ENCODE measurements around the gene TMEM143.

DNA sequence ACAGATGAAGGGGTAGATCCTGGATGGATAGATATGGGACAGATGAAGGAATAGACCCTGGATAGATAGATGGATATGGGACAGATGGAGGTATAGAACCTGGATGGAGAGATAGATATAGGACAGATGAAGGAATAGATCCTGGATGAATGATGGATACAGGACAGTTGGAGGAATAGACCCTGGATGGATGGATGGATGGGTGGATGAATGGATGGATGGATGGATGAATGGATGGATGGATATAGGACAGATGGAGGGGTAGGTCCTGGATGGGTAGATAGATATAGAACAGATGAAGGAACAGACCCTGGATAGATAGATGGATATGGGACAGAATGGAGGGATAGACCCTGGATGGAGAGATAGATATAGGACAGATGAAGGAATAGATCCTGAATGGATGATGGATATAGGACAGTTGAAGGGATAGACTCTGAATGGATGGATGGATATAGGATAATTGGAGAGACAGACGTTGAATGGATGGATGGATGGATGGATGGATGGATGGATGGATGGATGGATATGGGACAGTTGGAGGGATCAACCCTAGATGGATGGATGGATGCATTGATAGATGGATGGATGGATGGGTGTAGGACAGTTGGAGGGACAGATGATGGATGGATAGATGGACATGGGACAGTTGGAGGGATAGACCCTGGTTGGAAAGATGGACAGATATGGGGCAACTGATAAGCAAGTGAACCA lies 61.7 kb downstream of the TMEM143 start:
- TF ChIP-seq, protein P1, sequence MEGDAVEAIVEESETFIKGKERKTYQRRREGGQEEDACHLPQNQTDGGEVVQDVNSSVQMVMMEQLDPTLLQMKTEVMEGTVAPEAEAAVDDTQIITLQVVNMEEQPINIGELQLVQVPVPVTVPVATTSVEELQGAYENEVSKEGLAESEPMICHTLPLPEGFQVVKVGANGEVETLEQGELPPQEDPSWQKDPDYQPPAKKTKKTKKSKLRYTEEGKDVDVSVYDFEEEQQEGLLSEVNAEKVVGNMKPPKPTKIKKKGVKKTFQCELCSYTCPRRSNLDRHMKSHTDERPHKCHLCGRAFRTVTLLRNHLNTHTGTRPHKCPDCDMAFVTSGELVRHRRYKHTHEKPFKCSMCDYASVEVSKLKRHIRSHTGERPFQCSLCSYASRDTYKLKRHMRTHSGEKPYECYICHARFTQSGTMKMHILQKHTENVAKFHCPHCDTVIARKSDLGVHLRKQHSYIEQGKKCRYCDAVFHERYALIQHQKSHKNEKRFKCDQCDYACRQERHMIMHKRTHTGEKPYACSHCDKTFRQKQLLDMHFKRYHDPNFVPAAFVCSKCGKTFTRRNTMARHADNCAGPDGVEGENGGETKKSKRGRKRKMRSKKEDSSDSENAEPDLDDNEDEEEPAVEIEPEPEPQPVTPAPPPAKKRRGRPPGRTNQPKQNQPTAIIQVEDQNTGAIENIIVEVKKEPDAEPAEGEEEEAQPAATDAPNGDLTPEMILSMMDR (IDR thresholded peaks at IDR 0.05; ENCODE audit: borderline replicate concordance, extremely low read depth, low read length, poor library complexity, severe bottlenecking): no peak
- TF ChIP-seq EZH2 (IDR thresholded peaks at IDR 0.05; ENCODE audit: borderline replicate concordance, low read depth, low read length, severe bottlenecking): no peak

Measured in DND-41 (cell line).